C4-2B (cell line): ENCODE data around the gene DRD4.

Source experiments
- CTCF ChIP-seq: fragments of 450-650 bp; conservative IDR thresholded peaks from 2 replicates; pipeline ENCODE4 v1.5.1; 2017; ENCODE audit warnings: mild to moderate bottlenecking
- ZFX ChIP-seq: fragments of 450-650 bp; IDR thresholded peaks from 2 replicates; pipeline ENCODE4 v1.6.1; 2017

GRCh38 chr11:678297-678696, 41.2 kb downstream of the DRD4 start:
- no peak for TF ChIP-seq CTCF
- no peak for TF ChIP-seq ZFX
